GM21723 (cell line): ENCODE results near the gene NDUFS3.
"Not testable (repeated sequence)": the region's sequence is repeated elsewhere in the genome, so short reads cannot be mapped to it uniquely, and the experiment has no call there.

ENCODE experiments used
- ATAC-seq: cut with Tn5 transposase; IDR thresholded peaks from one replicate; pipeline ENCODE4 v1.9.1; 2021; ENCODE audit warnings: mild to moderate bottlenecking, moderate library complexity; ENCODE audit not compliant: unreplicated experiment

Gene NDUFS3

DNA sequence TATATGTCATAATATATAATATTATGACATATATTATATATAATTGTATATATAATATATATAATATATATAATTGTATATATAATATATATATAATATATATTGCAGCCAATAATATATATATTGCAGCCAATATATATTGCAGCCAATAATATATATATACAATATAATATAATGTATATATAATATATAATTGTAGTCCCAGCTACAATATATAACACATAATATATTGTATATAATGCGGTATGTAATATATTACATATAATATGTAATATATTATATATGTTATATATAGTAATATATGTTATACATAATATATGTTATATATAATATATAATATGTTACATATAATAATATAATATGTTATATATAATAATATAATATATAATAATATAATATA is 20.2 kb upstream of the NDUFS3 start:
- no peak for ATAC-seq

DNA sequence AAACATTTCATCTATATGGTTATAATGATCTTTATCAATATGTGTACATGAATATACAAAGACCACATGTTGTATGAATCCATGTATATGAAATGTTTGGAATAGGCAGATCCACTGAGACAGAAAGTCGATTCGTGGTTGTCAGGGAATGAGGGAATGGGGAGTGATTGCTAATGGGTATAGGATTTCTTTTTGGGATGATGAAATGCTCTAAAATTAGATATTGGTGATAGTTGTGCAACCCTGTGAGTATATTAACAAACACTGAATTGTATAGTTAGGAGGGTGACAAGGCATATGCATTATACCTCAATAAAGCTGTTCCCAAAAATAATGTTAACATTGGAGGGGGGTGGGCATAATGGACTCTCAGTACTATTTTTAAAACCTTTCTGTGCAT is 18.4 kb upstream of the NDUFS3 start:
- no peak for ATAC-seq

DNA sequence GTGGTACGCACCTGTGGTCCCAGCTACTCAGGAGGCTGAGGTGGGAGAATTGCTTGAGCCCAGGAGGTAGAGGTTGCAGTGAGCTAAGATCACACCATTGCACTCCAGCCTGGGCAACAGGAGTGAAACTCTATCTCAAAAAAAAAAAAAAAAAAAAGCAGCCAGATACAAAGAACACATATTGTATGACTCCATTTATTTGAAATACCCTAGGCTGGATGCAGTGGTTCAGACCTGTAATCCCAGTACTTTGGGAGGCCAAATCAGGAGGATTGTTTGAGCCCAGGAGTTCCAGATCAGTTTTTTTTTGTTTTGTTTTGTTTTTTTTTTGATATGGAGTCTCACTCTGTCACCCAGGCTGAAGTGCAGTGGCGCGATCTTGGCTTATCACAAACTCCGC is 16.5 kb upstream of the NDUFS3 start:
- not testable (repeated sequence) for ATAC-seq

DNA sequence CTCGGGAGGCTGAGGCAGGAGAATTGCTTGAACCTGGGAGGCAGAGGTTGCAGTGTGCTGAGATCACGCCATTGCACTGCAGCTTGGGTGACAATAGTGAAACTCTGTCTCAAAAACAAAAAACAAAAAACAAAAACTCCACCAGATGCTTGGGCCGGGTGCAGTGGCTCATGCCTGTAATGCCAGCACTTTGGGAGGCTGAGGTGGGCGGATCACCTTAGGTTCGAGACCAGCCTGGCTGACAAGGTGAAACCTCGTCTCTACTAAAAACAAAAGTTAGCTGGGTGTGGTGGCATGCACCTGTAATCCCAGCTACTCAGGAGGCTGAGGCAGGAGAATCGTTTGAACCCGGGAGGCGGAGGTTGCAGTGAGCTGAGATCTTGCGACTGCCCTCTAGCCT is 14.5 kb upstream of the NDUFS3 start:
- not testable (repeated sequence) for ATAC-seq

DNA sequence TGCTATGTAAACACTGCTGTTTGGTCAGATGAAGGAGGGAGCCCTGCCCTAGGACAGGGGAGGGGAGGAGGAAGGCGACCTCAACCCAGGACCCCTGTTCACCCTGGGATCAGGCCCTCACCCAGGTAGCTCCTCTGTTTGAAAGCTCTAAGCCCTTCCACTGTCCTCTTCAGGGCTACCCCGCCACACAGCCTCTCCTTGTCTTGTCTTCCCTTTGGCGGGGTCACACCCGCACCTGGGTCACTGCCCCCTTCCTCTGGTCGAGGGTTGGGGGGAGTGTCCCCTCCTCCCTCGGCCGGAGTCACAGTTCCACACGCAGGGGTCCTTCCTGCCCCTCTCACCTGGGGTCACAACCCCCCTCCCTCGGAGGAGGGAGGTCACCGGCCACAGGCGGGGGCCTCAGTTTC is 13.9 kb upstream of the NDUFS3 start:
- no peak for ATAC-seq

DNA sequence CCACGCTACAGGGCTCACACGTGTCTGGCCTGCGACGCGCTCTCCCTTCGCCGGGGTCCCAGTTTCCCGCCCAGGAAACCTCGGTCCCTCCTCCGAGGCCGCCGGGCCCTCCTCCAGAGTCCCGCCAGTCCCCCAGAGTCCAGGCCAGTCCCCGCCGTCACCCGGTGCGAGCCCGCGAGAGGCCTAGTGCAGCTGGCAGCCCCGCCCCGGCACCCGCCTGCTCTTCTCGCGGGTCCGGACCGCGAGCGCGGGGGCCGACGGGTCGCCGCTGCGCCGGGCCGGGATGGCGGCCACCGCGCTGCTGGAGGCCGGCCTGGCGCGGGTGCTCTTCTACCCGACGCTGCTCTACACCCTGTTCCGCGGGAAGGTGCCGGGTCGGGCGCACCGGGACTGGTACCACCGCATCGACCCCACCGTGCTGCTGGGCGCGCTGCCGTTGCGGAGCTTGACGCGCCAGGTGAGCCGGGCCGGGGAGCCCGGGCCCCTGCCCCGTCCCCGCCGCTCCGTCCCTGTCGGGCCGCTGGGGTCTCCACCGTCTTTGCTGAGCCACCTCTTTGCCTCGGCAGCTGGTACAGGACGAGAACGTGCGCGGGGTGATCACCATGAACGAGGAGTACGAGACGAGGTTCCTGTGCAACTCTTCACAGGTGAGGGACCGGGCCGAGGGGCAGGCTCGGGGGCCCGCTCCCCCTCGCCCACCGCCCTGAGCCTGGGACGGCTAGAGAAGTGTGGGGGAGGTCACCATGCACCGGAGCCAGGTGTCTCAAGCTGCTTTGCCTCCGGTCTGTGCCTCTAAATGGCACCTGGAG is 13.3 kb upstream of the NDUFS3 start, which contains the start of gene PTPMT1:
Gene PTPMT1 (plus strand): TSS at position 260 of the 809 bp plus-strand sequence. CDS start 24 bp downstream, at position 284.
- ATAC-seq, result peak; percentile 82

DNA sequence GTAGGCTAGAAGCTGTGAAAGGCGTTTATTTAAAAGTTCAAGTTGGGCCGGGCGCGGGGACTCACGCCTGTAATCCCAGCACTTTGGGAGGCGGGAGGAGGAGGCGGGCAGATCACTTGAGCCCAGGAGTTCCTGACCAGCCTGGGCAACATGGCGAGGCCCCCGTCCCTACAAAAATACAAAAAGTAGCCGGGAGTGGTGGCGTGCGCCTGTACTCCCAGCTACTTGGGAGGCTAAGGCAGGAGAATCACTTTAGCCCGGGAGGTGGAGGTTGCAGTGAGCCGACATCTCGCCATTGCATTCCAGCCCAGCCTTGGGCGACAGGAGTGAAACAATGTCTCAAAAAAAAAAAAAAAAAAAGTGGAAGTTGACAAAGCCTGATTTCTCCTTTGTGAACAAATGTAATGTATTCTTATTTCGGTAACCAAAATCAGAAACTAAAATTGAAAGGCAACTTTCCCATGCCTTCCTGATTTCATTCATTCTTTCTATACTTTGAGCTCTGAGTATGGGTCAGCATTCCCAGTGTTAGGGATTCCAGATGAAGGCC is 12.7 kb upstream of the NDUFS3 start:
- peak; percentile 17 for ATAC-seq

DNA sequence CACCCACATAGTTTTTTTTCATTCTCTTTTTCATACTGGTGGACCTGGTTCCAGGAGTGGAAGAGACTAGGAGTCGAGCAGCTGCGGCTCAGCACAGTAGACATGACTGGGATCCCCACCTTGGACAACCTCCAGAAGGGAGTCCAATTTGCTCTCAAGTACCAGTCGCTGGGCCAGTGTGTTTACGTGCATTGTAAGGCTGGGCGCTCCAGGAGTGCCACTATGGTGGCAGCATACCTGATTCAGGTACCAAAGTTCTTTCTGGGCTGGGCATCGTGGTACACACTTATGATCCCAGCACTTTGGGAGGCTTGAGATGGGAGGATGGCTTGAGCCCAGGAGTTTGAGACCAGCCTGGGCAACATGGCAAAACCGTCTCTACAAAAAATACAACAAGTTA is 9.2 kb upstream of the NDUFS3 start:
- no peak for ATAC-seq

DNA sequence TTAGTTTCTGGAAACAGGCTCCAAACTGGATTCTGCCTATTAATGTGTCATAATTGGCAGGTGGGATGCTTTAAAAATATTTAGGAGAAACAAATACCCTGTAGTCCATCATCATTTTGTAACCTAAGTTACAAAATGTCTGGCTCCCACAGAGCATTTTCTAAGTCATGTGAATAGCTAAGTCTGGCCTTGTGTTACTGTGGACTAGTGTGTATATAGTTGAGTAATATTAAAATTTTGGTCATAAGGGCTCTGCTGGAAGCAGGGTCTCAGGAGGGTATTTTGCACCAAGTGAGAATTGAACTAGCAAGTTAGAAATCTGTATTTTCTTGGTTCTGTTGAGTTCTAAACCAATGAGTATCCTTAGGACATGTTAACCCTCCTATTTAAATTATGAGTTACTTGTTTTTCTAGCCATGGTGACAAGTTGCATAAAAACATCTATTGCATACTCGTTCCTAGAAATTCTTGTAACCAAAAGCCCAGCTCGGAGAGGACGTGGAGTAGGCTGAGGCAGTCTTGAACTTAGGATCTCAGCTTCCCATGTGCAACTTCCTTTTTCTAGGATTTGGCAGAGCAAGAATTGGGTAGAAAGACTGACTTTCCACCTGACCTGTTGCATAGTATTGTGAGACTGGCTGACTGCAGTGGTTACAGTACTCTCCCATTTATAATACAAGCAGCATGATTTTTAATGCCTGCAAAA is 8.1 kb upstream of the NDUFS3 start:
- no peak for ATAC-seq

DNA sequence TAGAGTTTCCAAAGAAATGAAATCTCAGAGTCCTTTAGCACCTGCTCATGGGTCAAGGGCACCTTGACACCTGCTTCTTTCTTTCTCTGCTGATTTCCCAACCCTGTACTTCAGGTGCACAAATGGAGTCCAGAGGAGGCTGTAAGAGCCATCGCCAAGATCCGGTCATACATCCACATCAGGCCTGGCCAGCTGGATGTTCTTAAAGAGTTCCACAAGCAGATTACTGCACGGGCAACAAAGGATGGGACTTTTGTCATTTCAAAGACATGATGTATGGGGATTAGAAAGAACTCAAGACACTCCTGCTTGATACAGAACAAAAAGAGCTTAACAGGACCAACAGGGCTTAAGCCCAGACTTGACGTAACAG is 7.5 kb upstream of the NDUFS3 start:
- no peak for ATAC-seq

DNA sequence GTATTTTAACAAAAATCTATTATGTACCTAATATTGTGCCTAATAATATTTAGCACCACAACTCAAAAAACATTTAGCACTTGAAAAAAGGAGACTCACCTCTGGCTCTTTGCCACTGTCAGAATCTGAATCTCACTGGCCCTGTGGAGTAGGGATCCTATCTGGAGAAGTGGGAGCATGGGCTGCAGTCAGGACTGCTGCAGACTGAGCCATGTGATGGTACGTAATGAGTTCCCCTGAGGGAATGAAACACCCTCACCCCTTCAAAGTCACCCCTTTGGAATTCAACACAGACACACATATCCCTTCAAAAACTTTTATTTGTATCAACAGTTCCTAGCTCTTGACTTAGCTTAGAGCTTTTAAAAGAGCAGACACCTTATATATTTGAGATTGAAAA is 7.0 kb upstream of the NDUFS3 start:
- ATAC-seq, result no peak

DNA sequence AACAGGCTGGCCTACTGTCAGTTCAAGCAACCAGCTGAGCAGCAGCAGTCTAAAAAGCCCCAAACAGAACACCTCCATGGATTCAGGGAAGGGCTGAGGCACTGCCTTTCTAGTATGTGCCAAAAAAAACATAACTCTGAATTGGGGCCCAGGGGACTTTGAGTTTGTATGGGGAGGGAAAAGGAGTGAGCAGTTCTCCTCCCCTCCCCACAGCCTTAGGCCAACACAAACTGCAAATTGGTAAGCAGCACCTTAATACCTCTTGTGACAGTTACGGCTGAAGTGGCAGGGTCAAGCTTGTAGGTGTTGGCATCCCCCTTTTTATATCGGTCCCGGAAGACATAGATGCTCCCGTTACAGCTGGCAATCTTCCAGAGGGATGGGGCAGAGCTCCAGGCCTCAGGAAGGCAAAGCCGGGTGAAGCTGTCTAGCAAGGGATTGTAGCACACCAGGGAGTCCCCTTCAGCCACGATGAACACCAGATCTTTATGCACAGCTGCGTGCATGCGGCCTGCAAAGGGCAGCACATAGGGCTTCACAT is 6.1 kb upstream of the NDUFS3 start:
- ATAC-seq, result no peak

DNA sequence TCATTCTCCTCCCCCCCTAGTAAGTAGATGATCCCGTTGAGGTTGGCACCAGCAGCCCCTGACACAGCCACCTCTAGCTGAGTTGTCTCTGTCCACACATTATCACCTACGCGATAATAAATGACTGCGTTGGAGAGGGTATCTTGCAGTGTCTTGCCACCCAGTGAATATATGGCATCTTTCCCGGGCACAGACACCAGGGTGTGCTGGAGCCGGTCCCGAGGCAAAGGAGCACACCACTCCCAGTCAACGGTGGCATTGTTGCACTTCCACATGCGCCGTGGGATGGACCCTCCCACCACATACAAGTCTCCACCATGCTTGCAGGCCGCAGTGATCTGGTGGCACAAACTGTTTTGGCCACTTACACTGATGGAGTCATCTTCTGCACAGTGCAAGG is 5.6 kb upstream of the NDUFS3 start:
- ATAC-seq, result no peak

DNA sequence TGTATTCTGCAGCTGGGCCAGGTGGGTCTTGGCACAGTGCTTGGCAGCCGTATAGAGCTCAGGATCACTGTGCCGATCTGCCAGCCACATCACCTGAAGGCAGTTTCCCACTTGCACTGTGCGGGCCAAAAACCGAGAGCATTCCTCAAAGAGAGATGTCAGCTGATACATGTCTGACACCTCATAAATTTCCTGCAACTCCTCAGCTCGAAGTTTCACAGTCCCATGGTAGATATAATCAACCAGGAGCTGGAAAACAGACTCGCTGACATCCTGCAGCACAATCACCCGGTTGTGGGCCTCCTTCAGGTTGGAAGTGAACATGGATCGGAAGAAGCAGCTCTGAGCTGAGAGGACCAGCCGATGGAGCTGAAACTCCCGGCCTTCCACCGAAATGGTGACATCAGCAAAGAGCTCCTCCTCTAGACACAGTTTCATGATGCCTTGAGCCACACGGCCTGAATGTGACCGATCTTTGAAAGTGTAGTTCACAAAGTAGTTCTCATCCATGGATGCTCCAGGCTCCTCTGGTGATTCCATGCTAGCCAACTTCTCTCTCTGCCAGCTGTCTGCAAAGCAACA is 1.3 kb upstream of the NDUFS3 start:
- no peak for ATAC-seq

DNA sequence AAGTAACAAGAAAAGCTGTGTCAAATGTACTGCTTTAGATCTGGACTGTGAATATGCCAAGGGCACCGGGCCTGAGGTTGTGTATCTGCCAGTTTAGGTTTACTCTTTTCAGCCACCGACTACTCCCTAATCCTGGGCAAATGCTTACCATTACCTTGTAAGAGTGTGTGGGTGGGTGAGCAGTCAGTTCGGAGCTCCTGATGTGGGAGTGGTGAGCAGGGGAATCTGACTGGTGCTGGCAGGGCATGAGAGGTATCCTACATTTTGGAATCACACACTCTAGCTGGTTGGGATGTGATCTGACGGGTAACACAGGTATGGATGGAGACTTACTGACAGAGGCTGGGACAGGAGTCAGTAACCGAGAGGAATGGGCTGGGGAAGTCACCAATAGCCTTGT is 5.0 kb downstream of the NDUFS3 start:
- ATAC-seq, result no peak

DNA sequence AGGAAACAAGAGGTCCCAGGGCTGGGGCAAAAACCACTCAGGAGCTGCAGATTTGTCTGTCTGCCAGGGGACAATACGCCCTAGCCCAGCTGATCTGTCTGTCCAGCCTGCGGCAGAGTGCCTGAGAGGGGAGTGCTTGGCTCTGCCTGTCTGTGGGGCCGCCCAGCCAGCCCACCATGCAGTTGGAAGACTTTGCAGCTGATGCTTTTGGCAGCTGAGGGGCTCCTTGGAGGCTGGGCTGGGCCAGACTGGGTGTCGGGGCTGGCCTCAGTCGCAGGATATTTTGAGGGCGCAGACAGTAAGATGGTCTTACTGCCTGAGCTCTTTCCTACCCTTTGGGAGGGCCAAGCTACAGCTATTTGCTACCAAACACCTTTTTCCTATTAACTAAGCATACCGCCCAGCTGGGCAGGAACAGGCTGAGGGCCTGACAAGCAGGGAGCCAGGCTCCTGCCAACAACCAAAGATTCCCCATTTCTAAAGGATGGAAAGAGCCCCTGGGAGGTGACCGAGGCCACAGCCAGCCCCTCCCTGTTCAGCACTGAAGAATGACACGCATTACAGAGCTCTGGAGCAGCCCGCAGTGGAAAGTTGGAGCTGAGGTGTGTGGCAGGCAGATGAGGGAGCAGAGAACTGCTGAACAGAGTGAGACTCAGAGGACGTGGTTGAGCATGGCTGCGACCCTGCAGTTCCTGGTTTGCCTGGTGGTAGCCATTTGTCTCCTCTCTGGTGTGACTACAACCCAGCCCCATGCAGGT is 7.4 kb downstream of the NDUFS3 start, which contains the start of gene FAM180B:
Gene FAM180B (plus strand): TSS at position 581 of the 758 bp plus-strand sequence. CDS start 91 bp downstream, at position 672.
- no peak for ATAC-seq

DNA sequence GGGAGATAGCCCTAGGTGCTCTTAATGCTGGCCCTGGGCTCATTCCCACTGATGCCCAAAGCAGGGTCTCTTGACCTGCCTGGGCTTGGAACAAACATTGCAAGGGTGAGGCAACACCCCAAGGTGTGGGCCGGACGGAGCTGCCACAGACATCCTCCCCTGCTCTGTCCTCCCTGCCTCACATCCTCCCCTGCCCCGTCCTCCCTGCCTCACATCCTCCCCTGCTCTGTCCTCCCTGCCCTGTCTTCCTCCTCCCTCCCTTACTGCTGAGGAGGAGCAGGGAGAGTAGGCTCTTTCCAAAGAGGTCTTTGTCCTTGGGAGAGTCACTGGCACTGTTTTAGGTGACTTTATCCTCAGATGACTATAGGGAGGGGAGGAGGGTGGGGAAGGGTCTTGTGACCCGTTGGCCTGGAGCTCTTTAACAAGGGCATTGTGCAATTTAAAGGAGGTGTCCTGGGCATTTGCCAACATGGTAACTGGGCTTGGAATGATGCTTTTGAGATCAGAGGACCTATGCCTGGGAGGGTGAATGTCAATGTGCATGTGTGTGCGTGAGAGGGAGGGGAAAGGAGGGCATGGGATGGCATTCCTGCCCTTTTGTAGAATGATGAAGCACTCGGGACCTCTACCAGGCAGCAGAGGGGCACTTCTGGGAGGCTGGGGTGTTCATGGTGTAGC is 8.3 kb downstream of the NDUFS3 start:
- ATAC-seq, result no peak

DNA sequence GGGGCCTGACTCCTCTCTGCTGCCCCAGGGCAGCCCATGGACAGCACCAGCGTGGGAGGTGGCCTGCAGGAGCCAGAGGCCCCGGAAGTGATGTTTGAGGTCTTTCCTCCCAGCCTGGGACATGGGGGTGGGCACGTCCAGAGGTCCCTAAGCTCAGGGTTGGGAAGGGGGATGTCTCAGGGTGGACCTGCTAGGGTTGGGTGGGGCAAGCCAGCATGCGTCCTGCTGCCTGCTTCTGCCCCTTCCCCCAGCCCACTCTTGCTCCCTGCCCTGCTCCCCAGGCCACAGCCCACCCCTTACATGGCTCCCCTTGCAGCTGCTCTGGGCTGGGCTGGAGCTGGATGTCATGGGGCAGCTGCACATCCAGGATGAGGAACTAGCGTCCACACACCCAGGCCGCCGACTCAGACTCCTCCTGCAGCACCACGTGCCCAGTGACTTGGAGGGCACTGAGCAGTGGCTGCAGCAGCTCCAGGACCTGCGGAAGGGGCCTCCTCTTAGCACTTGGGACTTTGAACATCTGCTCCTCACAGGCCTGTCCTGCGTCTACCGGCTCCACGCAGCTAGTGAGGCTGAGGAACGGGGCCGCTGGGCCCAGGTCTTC is 9.0 kb downstream of the NDUFS3 start:
- no peak for ATAC-seq

DNA sequence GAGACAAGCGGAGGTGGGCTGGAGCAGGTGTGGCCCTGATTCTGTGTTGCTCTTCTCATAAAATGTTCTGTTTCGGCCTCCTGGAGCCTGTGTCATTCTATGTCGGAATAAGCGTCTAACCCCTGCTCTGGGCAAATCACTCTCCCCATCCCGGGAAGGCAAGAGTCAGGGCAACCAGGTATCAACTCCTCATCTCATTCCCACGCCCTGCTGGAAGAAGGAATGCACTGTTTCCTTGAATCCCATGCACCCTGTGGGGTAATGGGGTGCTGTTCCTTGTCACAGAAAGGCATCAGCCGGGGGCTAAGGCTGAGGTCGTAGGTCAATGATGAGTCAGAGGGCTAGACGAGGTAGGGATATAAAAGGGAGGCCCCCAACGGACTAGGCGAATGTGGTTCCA is 10.2 kb downstream of the NDUFS3 start:
- no peak for ATAC-seq

DNA sequence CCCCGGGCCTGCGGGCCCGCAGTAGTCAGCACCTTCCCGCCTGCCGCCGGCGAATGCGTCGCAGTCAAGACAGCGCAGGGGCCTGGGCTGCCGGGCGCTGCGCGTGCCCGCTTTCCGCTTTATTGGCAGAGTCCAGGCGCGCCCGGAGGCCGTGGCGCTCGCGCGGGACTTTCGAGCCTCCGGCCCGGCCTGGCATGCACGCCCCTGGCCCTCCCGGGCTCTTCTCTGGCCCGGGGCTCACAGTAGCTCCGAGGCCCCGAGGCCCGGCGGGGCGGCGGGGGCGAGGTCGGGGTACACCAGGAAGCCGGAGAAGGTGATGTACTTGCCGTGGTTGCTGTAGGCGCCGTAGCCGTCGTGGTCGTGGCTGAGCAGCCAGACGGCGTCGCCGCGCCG is 10.7 kb downstream of the NDUFS3 start:
- no peak for ATAC-seq
